Right lobe of liver (tissue), 6 donors: ENCODE measurements around the gene PIGV. TPM values are rescaled to one million over a fixed set of nuclear protein-coding genes. Genes with fewer than 3 reads are reported as not detected.

Source experiments
- ATAC-seq, 4 donors: fragments of 200-7000 bp; cut with Tn5 transposase; one replicate each; pipeline ENCODE4 v1.9.1; 2020; ENCODE audit warnings: mild to moderate bottlenecking in 4 of 4, moderate library complexity in 4 of 4
- DNase-seq, 3 donors: peaks; one replicate each; pipeline ENCODE4 v3.0.0-alpha.2; 2020
- H3K27ac ChIP-seq, 3 donors: fragments of 200-600 bp; one replicate each; pipeline ENCODE4 v1.8.0; 2022
- H3K27me3 ChIP-seq, 2 donors: fragments of 200-600 bp; one replicate each; pipeline ENCODE4 v1.8.0; 2022
- H3K36me3 ChIP-seq, 4 donors: fragments of 200-600 bp; sonication (generic) in 1 of 4; one replicate each; pipeline versions ENCODE4 v1.5.1 to v1.8.0; 2017 to 2022; ENCODE audit warnings: control low read depth in 1 of 4
- H3K4me1 ChIP-seq, 4 donors: fragments of 200-600 bp; sonication (generic) in 1 of 4; one replicate each; pipeline versions ENCODE4 v1.5.1 to v1.8.0; 2017 to 2022; ENCODE audit warnings: control low read depth in 1 of 4
- H3K4me3 ChIP-seq, 3 donors: fragments of 200-600 bp; one replicate each; pipeline ENCODE4 v1.8.0; 2022
- H3K9me3 ChIP-seq, 4 donors: fragments of 200-600 bp; sonication (generic) in 1 of 4; one replicate each; pipeline versions ENCODE4 v1.5.1 to v1.8.0; 2017 to 2022; ENCODE audit warnings: control low read depth in 1 of 4
- POLR2A ChIP-seq: fragments of 450-650 bp; IDR thresholded peaks from one replicate; pipeline ENCODE4 v1.6.1; 2017; ENCODE audit warnings: antibody characterized with exemption, mild to moderate bottlenecking
- WGBS: methylation state at CpG from one replicate; pipeline ENCODE4 v1.1.6; 2018; ENCODE audit warnings: low coverage, low lambda C conversion rate; ENCODE audit not compliant: insufficient coverage; ENCODE audit errors: missing lambda C conversion rate; 5-methylcytosine and 5-hydroxymethylcytosine counted together
- intact Hi-C, 2 donors: fragments of 100-400 bp; cut with DNase I; formaldehyde crosslinking; loops; one replicate each; pipeline versions ENCODE4 v1.11.2 to v1.14.1; 2022
- total RNA-seq, 6 experiments: library from RNA; depleted of rRNA in 2 of 6; stranded (reverse); fragments of >200 nt in 2 of 6; fragmentation: NEBNext Ultra II Directional in 3 of 6; extraction: Animal tissue kit (Norgen Biotek cat#: 25700) in 3 of 6; gene quantifications; one replicate each; pipeline versions ENCODE4 v1.1.0 to v1.2.4, GENCODE V29; 2016 to 2023
- TF ChIP-seq, protein P1 (sequence below), 4 donors: fragments of 200-600 bp in 3 of 4; fragments of 450-650 bp in 1 of 4; IDR thresholded peaks; one replicate each; pipeline versions ENCODE4 v1.5.1 to v1.8.0; 2016 to 2022; ENCODE audit warnings: antibody characterized with exemption in 4 of 4, mild to moderate bottlenecking in 2 of 4
- donor health status: DM: no; HTN: yes; CAD: no.
- donor health status: DM: no; HTN: no; CAD: no.
- donor health status: DM: no; HTN: no; CAD: no.
- donor health status: DM: no; HTN: yes; CAD: no.
- donor health status: DM: no; HTN: yes; CAD: no.

PIGV gene
- total RNA-seq, 6 experiments from 2014 or later: 13.2 to 27.8 (median 19.2) TPM

DNA sequence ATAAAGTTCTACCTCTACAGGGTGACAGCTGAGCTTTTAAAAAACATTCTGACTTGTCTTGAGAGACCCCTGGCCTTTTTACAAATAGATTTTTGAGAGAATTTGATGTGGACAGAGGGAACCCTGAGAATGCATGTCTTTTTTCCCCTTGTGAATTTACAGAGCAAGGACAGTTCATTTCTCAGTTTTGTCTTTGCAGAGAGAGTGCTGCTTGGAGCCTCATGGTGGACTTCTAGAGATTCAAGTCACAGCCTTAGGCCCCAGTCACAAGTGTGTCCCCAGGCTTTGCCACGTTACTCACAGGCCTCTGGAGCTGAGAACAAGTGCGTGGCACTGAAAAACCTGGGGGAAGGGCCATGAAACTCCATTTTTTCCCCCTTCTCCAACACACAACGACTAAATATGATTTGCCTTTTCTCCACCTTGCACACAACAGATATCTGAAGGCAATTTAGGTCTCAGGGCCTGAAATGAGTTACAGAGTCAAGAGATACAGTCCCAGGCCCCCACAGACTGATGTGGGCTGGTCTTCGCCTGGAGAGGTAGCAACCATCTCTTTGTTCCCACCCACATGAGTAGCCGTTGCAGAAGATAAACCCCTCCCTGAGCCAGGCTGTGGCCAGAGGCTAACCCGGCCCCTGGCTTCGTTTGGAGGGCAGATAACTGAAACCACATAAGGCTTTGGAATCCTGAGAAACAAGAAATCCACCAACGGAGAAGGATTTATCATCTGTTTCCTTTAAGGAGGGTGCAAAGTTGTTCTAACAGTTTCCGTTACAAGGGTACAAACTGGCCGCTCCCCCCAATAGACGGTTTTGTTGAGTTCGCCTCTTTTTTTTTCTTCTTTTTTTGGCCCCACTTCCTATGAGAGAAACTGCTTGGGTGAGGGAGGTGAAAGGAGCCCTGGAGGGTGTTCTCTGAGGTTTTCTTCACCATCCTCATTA is 1.0 kb upstream of the PIGV start:
- 3% methylated on average over 12 of the region's 12 CpGs for WGBS
- no peaks in the 10 kb centered on the region for H3K36me3 ChIP-seq
- TF ChIP-seq, protein P1, sequence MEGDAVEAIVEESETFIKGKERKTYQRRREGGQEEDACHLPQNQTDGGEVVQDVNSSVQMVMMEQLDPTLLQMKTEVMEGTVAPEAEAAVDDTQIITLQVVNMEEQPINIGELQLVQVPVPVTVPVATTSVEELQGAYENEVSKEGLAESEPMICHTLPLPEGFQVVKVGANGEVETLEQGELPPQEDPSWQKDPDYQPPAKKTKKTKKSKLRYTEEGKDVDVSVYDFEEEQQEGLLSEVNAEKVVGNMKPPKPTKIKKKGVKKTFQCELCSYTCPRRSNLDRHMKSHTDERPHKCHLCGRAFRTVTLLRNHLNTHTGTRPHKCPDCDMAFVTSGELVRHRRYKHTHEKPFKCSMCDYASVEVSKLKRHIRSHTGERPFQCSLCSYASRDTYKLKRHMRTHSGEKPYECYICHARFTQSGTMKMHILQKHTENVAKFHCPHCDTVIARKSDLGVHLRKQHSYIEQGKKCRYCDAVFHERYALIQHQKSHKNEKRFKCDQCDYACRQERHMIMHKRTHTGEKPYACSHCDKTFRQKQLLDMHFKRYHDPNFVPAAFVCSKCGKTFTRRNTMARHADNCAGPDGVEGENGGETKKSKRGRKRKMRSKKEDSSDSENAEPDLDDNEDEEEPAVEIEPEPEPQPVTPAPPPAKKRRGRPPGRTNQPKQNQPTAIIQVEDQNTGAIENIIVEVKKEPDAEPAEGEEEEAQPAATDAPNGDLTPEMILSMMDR (IDR thresholded peaks at IDR 0.05): no peak
- TF ChIP-seq POLR2A: peak; percentile 80
- ATAC-seq: peak; percentile 38 to 63 (median 58)
- peak; percentile 65 to 87 (median 82) for DNase-seq
- no peaks in the 10 kb centered on the region for H3K9me3 ChIP-seq
- intact Hi-C loops: loop anchor here in 1 of 2 donors (10.0 kb wide), 1 partner anchor 82 kb away; no protein-coding TSS in a partner anchor
- no peaks in the 10 kb centered on the region for H3K27me3 ChIP-seq
- peak overlapping the region; percentile 65 to 84 (median 76) for H3K4me3 ChIP-seq
- peak overlapping the region; percentile 97 to 100 (median 100) for H3K27ac ChIP-seq
- H3K4me1 ChIP-seq: peaks cover 0 to 58% (median 30%) of the 10 kb centered on the region in 4 donors

DNA sequence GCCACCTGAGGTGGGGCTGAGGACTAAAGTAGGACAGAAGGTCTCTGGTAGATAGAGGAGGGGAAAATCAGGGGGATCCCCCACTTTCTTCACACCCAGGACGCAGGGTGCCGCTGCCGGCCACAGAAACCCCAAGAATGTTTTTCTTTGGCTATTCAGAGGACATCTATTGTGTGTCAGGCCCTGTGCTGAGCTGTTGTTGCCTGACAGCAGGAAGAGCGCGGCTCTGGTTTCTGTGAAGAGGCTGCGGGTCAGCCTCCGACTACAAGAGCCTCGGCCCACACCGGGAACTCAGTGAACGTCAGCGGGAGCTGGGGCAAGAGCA is 407 bp upstream of the PIGV start:
- ATAC-seq (peak; percentile 4 to 17 (median 12)), DNase-seq (no peak)
- peak overlapping the region; percentile 97 to 100 (median 100) for H3K27ac ChIP-seq
- 0% methylated on average over 4 of the region's 11 CpGs for WGBS
- intact Hi-C loops: loop anchor here in 1 of 2 donors (10.0 kb wide), 1 partner anchor 83 kb away; no protein-coding TSS in a partner anchor
- no peaks in the 10 kb centered on the region for H3K27me3 ChIP-seq
- H3K9me3 ChIP-seq: no peaks in the 10 kb centered on the region
- H3K4me3 ChIP-seq: peak overlapping the region; percentile 65 to 84 (median 76)
- no peaks in the 10 kb centered on the region for H3K36me3 ChIP-seq
- TF ChIP-seq POLR2A: no peak
- TF ChIP-seq, protein P1 (IDR thresholded peaks at IDR 0.05): no peak
- H3K4me1 ChIP-seq: peaks cover 0 to 52% (median 27%) of the 10 kb centered on the region in 4 donors

DNA sequence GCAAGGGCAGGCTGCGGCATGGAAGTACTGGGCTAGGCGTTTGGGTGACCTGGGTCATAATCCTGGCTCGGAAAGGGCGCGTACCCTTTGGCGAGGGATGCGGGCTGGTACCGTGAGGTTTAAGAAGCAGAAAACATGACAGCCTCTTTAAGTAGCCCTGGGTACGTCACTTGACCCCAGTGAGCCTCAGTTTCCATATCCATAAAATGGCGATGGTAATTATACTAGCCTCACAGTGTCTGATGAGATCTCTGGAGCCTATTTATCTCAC is 700 bp downstream of the PIGV start:
- DNase-seq (no peak), ATAC-seq (no peak)
- H3K9me3 ChIP-seq: no peaks in the 10 kb centered on the region
- no peaks in the 10 kb centered on the region for H3K36me3 ChIP-seq
- H3K27me3 ChIP-seq: no peaks in the 10 kb centered on the region
- H3K4me1 ChIP-seq: peaks cover 0 to 45% (median 23%) of the 10 kb centered on the region in 4 donors
- peak overlapping the region; percentile 97 to 100 (median 100) for H3K27ac ChIP-seq
- TF ChIP-seq POLR2A: no peak
- TF ChIP-seq, protein P1 (IDR thresholded peaks at IDR 0.05): no peak
- WGBS: 0% methylated on average over 5 of the region's 10 CpGs
- H3K4me3 ChIP-seq: peak overlapping the region; percentile 65 to 84 (median 76)
- intact Hi-C loops: loop anchor here in 1 of 2 donors (10.0 kb wide), 1 partner anchor 84 kb away; no protein-coding TSS in a partner anchor

GRCh38 chr1:26788836-26789611 is 1.3 kb downstream of the PIGV start:
- intact Hi-C loops: loop anchor here in 1 of 2 donors (10.0 kb wide), 1 partner anchor 84 kb away; no protein-coding TSS in a partner anchor
- H3K27ac ChIP-seq: peak overlapping the region; percentile 97 to 100 (median 100)
- DNase-seq (peak; percentile 88 to 91 (median 91)), ATAC-seq (peak; percentile 62 to 68 (median 64))
- 0% methylated on average over 14 of the region's 19 CpGs for WGBS
- TF ChIP-seq, protein P1 (IDR thresholded peaks at IDR 0.05): peak; percentile 97 to 98 (median 97)
- peak; percentile 38 for TF ChIP-seq POLR2A
- H3K9me3 ChIP-seq: no peaks in the 10 kb centered on the region
- peak overlapping the region; percentile 65 to 84 (median 76) for H3K4me3 ChIP-seq
- peaks cover 0 to 46% (median 24%) of the 10 kb centered on the region in 4 donors for H3K4me1 ChIP-seq
- H3K27me3 ChIP-seq: no peaks in the 10 kb centered on the region
- no peaks in the 10 kb centered on the region for H3K36me3 ChIP-seq
